ENCODE results near the gene ESPL1.
A peak's percentile ranks its signal among the peaks of the same experiment; 100 is the strongest.

The ESPL1 gene

GRCh38 chr12:53267999-53268629 is at the start of gene ESPL1:
ESPL1 (plus strand) TSS chr12:53268299; CDS start chr12:53268767, 468 bp downstream.
- DNase-seq (ENCODE audit: low read depth in 2 of 2, low spot score in 1 of 2), result peak; percentile 52 to 74

- no peak for DNase-seq (ENCODE audit: low read depth in 2 of 2, low spot score in 1 of 2)
Observed at GRCh38 chr12:53218551-53219291, 49.4 kb upstream of the ESPL1 start.

GRCh38 chr12:53219292-53219955 is 48.7 kb upstream of the ESPL1 start:
- no peak for DNase-seq (ENCODE audit: low read depth in 2 of 2, low spot score in 1 of 2)

GRCh38 chr12:53219956-53220693 is 48.0 kb upstream of the ESPL1 start:
- peak; percentile 57 to 59 for DNase-seq (ENCODE audit: low read depth in 2 of 2, low spot score in 1 of 2)

GRCh38 chr12:53220694-53221202 is 47.4 kb upstream of the ESPL1 start:
- DNase-seq (ENCODE audit: low read depth in 2 of 2, low spot score in 1 of 2), result peak in 1 of 2 donors; percentile 61

GRCh38 chr12:53221203-53222080 is 46.7 kb upstream of the ESPL1 start:
- DNase-seq (ENCODE audit: low read depth in 2 of 2, low spot score in 1 of 2), result no peak

- DNase-seq (ENCODE audit: low read depth in 2 of 2, low spot score in 1 of 2), result no peak
Observed at GRCh38 chr12:53222170-53222721, 45.9 kb upstream of the ESPL1 start.

- DNase-seq (ENCODE audit: low read depth in 2 of 2, low spot score in 1 of 2), result no peak
Observed at GRCh38 chr12:53222806-53223261, 45.3 kb upstream of the ESPL1 start.

- DNase-seq (ENCODE audit: low read depth in 2 of 2, low spot score in 1 of 2), result no peak
Observed at GRCh38 chr12:53223389-53224060, 44.6 kb upstream of the ESPL1 start.

- DNase-seq (ENCODE audit: low read depth in 2 of 2, low spot score in 1 of 2), result no peak
Observed at GRCh38 chr12:53224061-53224896, 43.8 kb upstream of the ESPL1 start.

- DNase-seq (ENCODE audit: low read depth in 2 of 2, low spot score in 1 of 2), result no peak
Observed at GRCh38 chr12:53224897-53225634, 43.0 kb upstream of the ESPL1 start.

GRCh38 chr12:53225635-53226424 is 42.3 kb upstream of the ESPL1 start:
- no peak for DNase-seq (ENCODE audit: low read depth in 2 of 2, low spot score in 1 of 2)

- no peak for DNase-seq (ENCODE audit: low read depth in 2 of 2, low spot score in 1 of 2)
Observed at GRCh38 chr12:53226815-53227214, 41.3 kb upstream of the ESPL1 start.

GRCh38 chr12:53227341-53227740 is 40.8 kb upstream of the ESPL1 start:
- no peak for DNase-seq (ENCODE audit: low read depth in 2 of 2, low spot score in 1 of 2)

- DNase-seq (ENCODE audit: low read depth in 2 of 2, low spot score in 1 of 2), result no peak
Observed at GRCh38 chr12:53227836-53228235, 40.3 kb upstream of the ESPL1 start.

GRCh38 chr12:53229454-53229853 is 38.6 kb upstream of the ESPL1 start:
- DNase-seq (ENCODE audit: low read depth in 2 of 2, low spot score in 1 of 2), result no peak
